Large intestine (tissue), 3 donors: ENCODE results near the gene TIGD1. TPM values are rescaled to one million over a fixed set of nuclear protein-coding genes. Genes with fewer than 3 reads are reported as not detected.
A peak's percentile ranks its signal among the peaks of the same experiment; 100 is the strongest.
"Not testable (repeated sequence)": the region's sequence is repeated elsewhere in the genome, so short reads cannot be mapped to it uniquely, and the experiment has no call there.

ENCODE experiments used
- DNase-seq, 2 donors: peaks; one replicate each; pipeline versions ENCODE4 v3.0.0 to v3.0.0-alpha.2; 2013
- H3K27ac ChIP-seq: one replicate; pipeline ENCODE4 v1.5.1; 2013; ENCODE audit warnings: low read length
- H3K27me3 ChIP-seq: 2 replicates; pipeline ENCODE4 v1.6.1; 2013; ENCODE audit warnings: low read length; ENCODE audit not compliant: control insufficient read depth, insufficient read depth
- H3K36me3 ChIP-seq: 2 replicates; pipeline ENCODE4 v1.6.1; 2013; ENCODE audit warnings: low read length; ENCODE audit not compliant: control insufficient read depth, insufficient read depth
- H3K4me1 ChIP-seq: one replicate; pipeline ENCODE4 v1.6.1; 2013; ENCODE audit warnings: low read length; ENCODE audit not compliant: control insufficient read depth, insufficient read depth
- H3K4me3 ChIP-seq: one replicate; pipeline ENCODE4 v1.5.1; 2013; ENCODE audit warnings: low read length
- H3K9me3 ChIP-seq: one replicate; pipeline ENCODE4 v1.6.1; 2013; ENCODE audit warnings: mild to moderate bottlenecking, low read depth, low read length, moderate library complexity; ENCODE audit not compliant: control insufficient read depth
- WGBS: methylation state at CpG from one replicate; pipeline ENCODE4 v1.1.5; 2013; ENCODE audit warnings: low lambda C conversion rate; ENCODE audit not compliant: insufficient coverage; 5-methylcytosine and 5-hydroxymethylcytosine counted together
- polyA plus RNA-seq: library from polyadenylated mRNA; unstranded; fragments of 120-200 nt; gene quantifications from one replicate; pipeline ENCODE4 v1.2.1, GENCODE V29; 2013

Gene TIGD1
- polyA plus RNA-seq, 1 donor: 6.5 TPM

DNA sequence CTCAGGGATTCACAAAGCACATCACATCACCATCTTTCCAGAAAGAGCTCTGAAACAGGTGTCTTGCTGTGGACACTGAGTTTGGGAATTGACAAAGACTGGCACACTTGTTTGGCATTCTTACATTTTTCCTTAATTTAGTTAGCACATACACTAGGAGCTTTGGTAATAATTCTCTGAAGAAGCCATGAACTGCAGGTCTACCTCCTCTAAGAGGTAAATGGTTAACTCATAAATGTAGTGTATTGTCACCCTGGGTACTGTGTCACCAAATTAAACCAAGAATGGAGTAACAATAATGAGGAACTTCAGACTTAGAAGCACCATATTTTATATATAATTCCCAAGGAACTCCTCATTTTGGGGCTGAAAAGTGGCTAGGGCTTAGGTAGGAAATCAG lies 22.7 kb upstream of the TIGD1 start:
- Histone ChIP-seq H3K9me3 (no peaks in the 10 kb centered on the region), H3K27me3 (no peaks in the 10 kb centered on the region), H3K4me3 (no peak overlapping the region), H3K4me1 (peaks cover 53% of the 10 kb centered on the region), H3K36me3 (peaks cover 44% of the 10 kb centered on the region), H3K27ac (peak overlapping the region; percentile 68)
- DNase-seq: peak in 1 of 2 donors; percentile 36

DNA sequence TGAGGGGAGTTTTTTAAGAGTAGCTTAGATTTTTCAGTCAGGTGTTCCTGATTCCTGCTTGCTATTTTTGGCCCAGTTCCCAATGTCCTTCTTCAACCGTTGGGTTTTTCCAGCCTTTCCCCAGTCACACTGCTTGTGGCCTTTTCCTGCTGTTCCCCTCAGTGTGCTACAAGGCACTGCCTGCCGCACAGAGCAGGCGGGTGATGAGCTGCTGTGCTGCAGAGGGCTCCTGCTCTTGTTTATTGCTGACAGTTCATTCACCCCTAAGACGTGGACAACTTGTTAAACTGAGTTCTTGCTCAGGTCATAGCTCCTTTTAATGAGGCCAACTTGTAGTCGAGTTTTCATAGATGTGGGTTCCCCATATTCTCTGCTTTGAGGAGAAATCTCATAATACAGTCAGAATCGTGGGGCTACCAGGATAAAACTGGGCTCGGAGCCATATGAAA lies 20.7 kb upstream of the TIGD1 start:
- no peaks in the 10 kb centered on the region for H3K9me3 ChIP-seq
- no peaks in the 10 kb centered on the region for H3K27me3 ChIP-seq
- no peak overlapping the region for H3K27ac ChIP-seq
- peak in 1 of 2 donors; percentile 29 for DNase-seq
- H3K36me3 ChIP-seq: peaks cover 62% of the 10 kb centered on the region
- peaks cover 37% of the 10 kb centered on the region for H3K4me1 ChIP-seq
- no CpG with 5 or more reads among the region's 7 CpGs for WGBS
- no peak overlapping the region for H3K4me3 ChIP-seq

GRCh38 chr2:232570481-232570880 lies 20.1 kb upstream of the TIGD1 start:
- H3K4me3 ChIP-seq, H3K9me3 ChIP-seq, H3K27me3 ChIP-seq, H3K27ac ChIP-seq, DNase-seq: not testable (repeated sequence)
- Histone ChIP-seq H3K36me3 (peaks cover 68% of the 10 kb centered on the region), H3K4me1 (peaks cover 37% of the 10 kb centered on the region)
- no CpG with 5 or more reads among the region's 6 CpGs for WGBS

DNA sequence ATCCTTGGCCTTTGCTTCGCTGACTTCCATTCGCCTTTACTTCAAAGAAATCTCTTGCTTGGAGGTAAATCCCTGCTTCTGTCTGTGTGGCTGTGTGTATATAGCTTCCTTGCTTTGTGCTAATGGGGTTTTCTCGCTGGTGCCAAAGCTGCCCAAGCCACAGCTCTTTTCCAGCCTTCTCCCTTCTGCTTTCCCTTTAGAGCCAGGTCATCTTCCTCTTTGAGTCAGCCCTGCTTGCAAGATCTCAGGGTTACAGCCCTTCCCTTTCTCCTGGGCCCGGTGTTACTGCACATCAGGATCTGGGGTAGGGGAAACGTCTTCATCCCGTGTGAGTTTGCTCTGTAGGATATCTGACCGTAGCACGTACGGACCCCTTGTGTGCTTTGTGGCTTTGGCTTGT lies 19.2 kb upstream of the TIGD1 start:
- no peak for DNase-seq
- Histone ChIP-seq H3K4me3 (no peak overlapping the region), H3K4me1 (peaks cover 29% of the 10 kb centered on the region), H3K9me3 (no peaks in the 10 kb centered on the region), H3K36me3 (peaks cover 70% of the 10 kb centered on the region), H3K27me3 (no peaks in the 10 kb centered on the region), H3K27ac (no peak overlapping the region)
- no CpG with 5 or more reads among the region's 9 CpGs for WGBS

DNA sequence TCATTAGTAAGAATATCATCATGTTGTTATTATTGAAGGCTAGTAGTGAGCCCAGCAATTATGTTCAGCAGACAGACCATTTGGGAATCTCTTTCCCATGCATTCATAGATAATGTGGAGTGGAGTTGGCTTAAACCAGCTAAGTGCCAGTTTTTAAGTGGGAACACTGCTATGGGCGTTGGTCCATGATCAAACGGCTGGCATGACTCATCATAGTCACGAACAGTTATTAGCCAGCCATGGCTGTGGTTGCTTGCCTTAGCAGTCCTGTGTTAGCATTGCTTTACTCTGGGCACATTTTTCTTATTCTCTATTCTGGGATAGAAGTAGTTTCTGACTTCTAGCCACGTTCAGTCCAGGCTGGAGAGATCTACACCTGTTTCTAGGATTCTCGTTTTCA lies 17.8 kb upstream of the TIGD1 start:
- no peak for DNase-seq
- no peak overlapping the region for H3K4me3 ChIP-seq
- peaks cover 68% of the 10 kb centered on the region for H3K36me3 ChIP-seq
- 100% methylated on average over 2 of the region's 5 CpGs for WGBS
- no peaks in the 10 kb centered on the region for H3K9me3 ChIP-seq
- H3K27me3 ChIP-seq: no peaks in the 10 kb centered on the region
- H3K27ac ChIP-seq: no peak overlapping the region
- H3K4me1 ChIP-seq: peaks cover 15% of the 10 kb centered on the region

DNA sequence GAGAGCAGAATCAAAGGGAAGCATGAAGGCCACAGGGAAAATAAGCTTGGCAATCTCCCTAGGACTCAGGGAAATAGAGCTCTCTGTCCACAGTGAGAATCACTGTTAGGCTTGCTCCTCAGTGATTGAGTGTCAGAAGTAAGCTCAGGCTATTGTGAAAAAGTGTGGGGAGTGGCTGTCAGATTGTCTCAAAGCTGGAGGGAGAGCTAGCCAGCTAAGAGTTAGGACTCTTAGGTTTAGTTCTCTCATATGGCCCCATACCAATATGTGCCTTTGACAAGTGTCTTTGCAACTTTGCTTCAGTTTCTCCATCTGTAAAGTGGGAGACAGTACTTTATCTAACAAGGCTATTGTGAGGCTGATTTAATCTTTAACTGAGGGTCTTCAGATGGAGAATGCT lies 17.4 kb upstream of the TIGD1 start:
- peaks cover 72% of the 10 kb centered on the region for H3K36me3 ChIP-seq
- peaks cover 10% of the 10 kb centered on the region for H3K4me1 ChIP-seq
- no peaks in the 10 kb centered on the region for H3K27me3 ChIP-seq
- H3K27ac ChIP-seq: no peak overlapping the region
- no peak for DNase-seq
- no peak overlapping the region for H3K4me3 ChIP-seq
- no peaks in the 10 kb centered on the region for H3K9me3 ChIP-seq

GRCh38 chr2:232563580-232563979 lies 13.2 kb upstream of the TIGD1 start:
- DNase-seq: no peak
- WGBS: 100% methylated on average over 1 of the region's 3 CpGs
- Histone ChIP-seq H3K27ac (no peak overlapping the region), H3K27me3 (no peaks in the 10 kb centered on the region), H3K4me1 (no peaks in the 10 kb centered on the region), H3K4me3 (no peak overlapping the region), H3K36me3 (peaks cover 73% of the 10 kb centered on the region), H3K9me3 (no peaks in the 10 kb centered on the region)

DNA sequence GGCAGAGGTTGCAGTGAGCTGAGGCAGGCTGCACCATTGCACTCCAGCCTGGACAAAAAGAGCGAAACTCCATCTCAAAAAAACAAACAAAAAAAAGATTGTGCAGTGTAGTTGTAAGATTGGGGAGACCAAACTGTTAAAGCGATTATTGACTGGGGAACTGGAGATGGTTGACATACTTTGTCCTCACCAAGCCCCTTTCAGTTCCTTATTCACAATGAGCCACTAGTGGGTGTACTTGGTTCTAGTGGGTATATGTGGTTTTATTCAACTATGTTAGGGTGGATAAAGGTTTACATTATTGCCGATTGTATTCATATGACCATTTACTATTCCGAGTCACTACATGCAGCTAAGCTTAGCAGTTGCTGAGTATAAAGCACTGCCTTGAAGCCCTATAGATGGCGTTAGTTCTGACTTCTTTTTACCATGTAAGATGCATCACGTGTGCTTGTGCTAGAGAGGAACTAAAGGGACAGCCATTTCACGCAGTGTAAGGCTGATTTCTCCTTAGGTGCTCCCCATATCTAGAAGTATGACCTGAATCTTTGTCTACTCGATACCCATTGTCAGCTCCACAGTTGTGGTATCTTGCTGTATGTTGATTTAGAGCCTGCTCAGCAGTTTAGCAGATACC lies 12.3 kb upstream of the TIGD1 start:
- no CpG with 5 or more reads among the region's 8 CpGs for WGBS
- peaks cover 67% of the 10 kb centered on the region for H3K36me3 ChIP-seq

DNA sequence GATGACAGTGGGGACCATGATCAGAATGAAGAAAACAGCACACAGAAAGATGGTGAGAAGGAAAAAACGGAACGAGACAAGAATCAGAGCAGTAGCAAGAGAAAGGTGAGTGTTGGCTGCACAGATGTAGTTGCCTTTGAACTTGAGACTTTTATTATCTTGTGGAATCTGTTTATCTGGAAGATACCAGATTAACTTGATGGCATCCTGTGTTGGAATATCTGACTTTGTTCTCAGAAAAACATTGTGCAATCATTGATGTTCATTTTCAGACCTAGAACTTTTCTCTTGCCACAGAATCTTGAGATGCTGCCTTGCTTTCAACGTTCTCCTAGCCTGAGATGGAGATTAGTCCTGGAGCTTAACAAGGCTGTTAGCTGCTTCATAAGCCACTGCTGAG lies 6.1 kb upstream of the TIGD1 start:
- DNase-seq: no peak
- H3K4me1 ChIP-seq: peaks cover 4% of the 10 kb centered on the region
- 81% methylated on average over 2 of the region's 3 CpGs for WGBS
- no peaks in the 10 kb centered on the region for H3K9me3 ChIP-seq
- H3K4me3 ChIP-seq: no peak overlapping the region
- H3K36me3 ChIP-seq: peaks cover 34% of the 10 kb centered on the region
- no peaks in the 10 kb centered on the region for H3K27me3 ChIP-seq
- H3K27ac ChIP-seq: no peak overlapping the region

More for the DNA sequence above, 12.3 kb upstream of the TIGD1 start:
- Histone ChIP-seq H3K4me1 (no peaks in the 10 kb centered on the region), H3K9me3 (no peaks in the 10 kb centered on the region), H3K27ac (no peak overlapping the region), H3K4me3 (no peak overlapping the region), H3K27me3 (no peaks in the 10 kb centered on the region)
- no peak for DNase-seq

- peaks cover 23% of the 10 kb centered on the region for H3K36me3 ChIP-seq
- peak overlapping the region; percentile 95 for H3K4me3 ChIP-seq
- no peaks in the 10 kb centered on the region for H3K27me3 ChIP-seq
- H3K27ac ChIP-seq: no peak overlapping the region
- peaks cover 8% of the 10 kb centered on the region for H3K9me3 ChIP-seq
- no peak for DNase-seq
- peaks cover 6% of the 10 kb centered on the region for H3K4me1 ChIP-seq
- WGBS: no CpG with 5 or more reads among the region's 4 CpGs
These were observed 1.4 kb upstream of the TIGD1 start for GRCh38 chr2:232551776-232552175.

- no peaks in the 10 kb centered on the region for H3K27me3 ChIP-seq
- H3K36me3 ChIP-seq: peaks cover 23% of the 10 kb centered on the region
- H3K4me3 ChIP-seq: peak overlapping the region; percentile 95
- H3K4me1 ChIP-seq: peaks cover 6% of the 10 kb centered on the region
- H3K27ac ChIP-seq: peak overlapping the region; percentile 99
- no peak for DNase-seq
- peaks cover 8% of the 10 kb centered on the region for H3K9me3 ChIP-seq
- 33% methylated on average over 6 of the region's 7 CpGs for WGBS
These were observed 887 bp upstream of the TIGD1 start for GRCh38 chr2:232551250-232551638.
